SK-N-SH (cell line): ENCODE results near the gene AKAP17A.
"Not testable (repeated sequence)": the region's sequence is repeated elsewhere in the genome, so short reads cannot be mapped to it uniquely, and the experiment has no call there.

Source experiments
- EP300 ChIP-seq, 2 experiments: IDR thresholded peaks; 2 replicates each; pipeline versions ENCODE4 v1.4.0 to v1.6.1; 2012; ENCODE audit warnings: borderline replicate concordance in 1 of 2, low read depth in 1 of 2, low read length in 1 of 2
- POLR2AphosphoS5 ChIP-seq: IDR thresholded peaks from 2 replicates; pipeline ENCODE4 v1.6.1; 2012; ENCODE audit warnings: low read depth, low read length
- TAF1 ChIP-seq: IDR thresholded peaks from 2 replicates; pipeline ENCODE4 v1.6.1; 2012; ENCODE audit warnings: low read depth, mild to moderate bottlenecking, low read length, moderate library complexity, borderline replicate concordance
- YY1 ChIP-seq: IDR thresholded peaks from 2 replicates; pipeline ENCODE4 v1.4.0; 2012; ENCODE audit warnings: low read depth, mild to moderate bottlenecking

GRCh38 chrX:1574181-1574580 lies 17.2 kb upstream of the AKAP17A start:
- TF ChIP-seq POLR2AphosphoS5; TAF1; YY1; EP300 (IDR thresholded peaks at IDR 0.05; ENCODE audit: borderline replicate concordance in 1 of 2, low read depth in 1 of 2, low read length in 1 of 2): not testable (repeated sequence)
